Measurements from ENCODE around the gene CD19. TPM values are rescaled to one million over a fixed set of nuclear protein-coding genes. Genes with fewer than 3 reads are reported as not detected.
"Not testable (repeated sequence)": the region's sequence is repeated elsewhere in the genome, so short reads cannot be mapped to it uniquely, and the experiment has no call there.

The CD19 gene
- polyA plus RNA-seq, 3 donors, result 0.28 to 0.75 (median 0.65) TPM

DNA sequence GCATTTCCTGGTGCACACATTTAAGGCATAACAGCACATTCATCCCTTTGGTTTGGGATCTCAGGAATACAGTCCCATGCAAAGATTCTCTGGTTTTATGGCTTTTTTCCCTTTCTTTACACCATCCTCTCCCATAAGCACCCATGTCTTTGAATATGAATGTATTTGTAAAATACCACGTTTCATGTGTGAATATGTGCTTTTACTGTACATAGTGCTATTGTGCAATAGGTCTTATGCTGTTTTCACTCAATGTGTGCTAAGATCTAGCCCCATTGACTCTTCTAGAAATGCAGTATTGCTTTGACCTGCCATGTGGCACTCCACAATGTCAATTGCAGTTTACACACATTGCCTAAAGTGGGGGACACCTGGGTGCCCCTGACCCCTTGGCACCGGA is 32.7 kb downstream of the CD19 start:
- WGBS (ENCODE audit: insufficient coverage), result no CpG with 5 or more reads among the region's 2 CpGs
- peaks cover 59 to 66% of the 10 kb centered on the region in 2 donors for H3K36me3 Mint-ChIP-seq
- H3K27ac Mint-ChIP-seq, result peak overlapping the region in 1 of 7 donors; percentile 51
- Histone ChIP-seq H3K9ac (ENCODE audit: insufficient read depth, low read length, poor library complexity, severe bottlenecking) (no peak overlapping the region), H3K27me3 (ENCODE audit: control insufficient read depth in 2 of 2, insufficient read depth in 2 of 2, low read length in 2 of 2) (no peaks in the 10 kb centered on the region), H3K27ac (ENCODE audit: low read depth in 1 of 2, low read length in 2 of 2) (no peak overlapping the region), H3K79me2 (ENCODE audit: insufficient read depth, low read length) (no peaks in the 10 kb centered on the region), H2AFZ (ENCODE audit: insufficient read depth, low read depth, low read length, poor library complexity, severe bottlenecking) (no peak overlapping the region), H3K36me3 (replicated peaks in 1 of 2; ENCODE audit: control insufficient read depth in 1 of 2, insufficient read depth in 2 of 2, low read length in 2 of 2) (peaks cover 49 to 64% of the 10 kb centered on the region in 2 donors), H4K20me1 (ENCODE audit: insufficient read depth, low read length) (peaks cover 3% of the 10 kb centered on the region), H3K9me3 (replicated peaks in 1 of 2; ENCODE audit: control insufficient read depth in 1 of 2, insufficient read depth in 1 of 2, low read length in 2 of 2) (no peaks in the 10 kb centered on the region), H3K4me2 (replicated peaks; ENCODE audit: extremely low read depth, low read length, poor library complexity, severe bottlenecking) (no peak overlapping the region), H3K4me3 (replicated peaks in 1 of 3; ENCODE audit: low read depth in 2 of 3, low read length in 3 of 3) (no peak overlapping the region), H3K4me1 (ENCODE audit: control insufficient read depth in 1 of 2, insufficient read depth in 2 of 2, low read length in 2 of 2) (no peaks in the 10 kb centered on the region)
- no peak overlapping the region for H3K4me3 Mint-ChIP-seq
- no peaks in the 10 kb centered on the region for H3K9me3 Mint-ChIP-seq
- TF ChIP-seq, protein P1, sequence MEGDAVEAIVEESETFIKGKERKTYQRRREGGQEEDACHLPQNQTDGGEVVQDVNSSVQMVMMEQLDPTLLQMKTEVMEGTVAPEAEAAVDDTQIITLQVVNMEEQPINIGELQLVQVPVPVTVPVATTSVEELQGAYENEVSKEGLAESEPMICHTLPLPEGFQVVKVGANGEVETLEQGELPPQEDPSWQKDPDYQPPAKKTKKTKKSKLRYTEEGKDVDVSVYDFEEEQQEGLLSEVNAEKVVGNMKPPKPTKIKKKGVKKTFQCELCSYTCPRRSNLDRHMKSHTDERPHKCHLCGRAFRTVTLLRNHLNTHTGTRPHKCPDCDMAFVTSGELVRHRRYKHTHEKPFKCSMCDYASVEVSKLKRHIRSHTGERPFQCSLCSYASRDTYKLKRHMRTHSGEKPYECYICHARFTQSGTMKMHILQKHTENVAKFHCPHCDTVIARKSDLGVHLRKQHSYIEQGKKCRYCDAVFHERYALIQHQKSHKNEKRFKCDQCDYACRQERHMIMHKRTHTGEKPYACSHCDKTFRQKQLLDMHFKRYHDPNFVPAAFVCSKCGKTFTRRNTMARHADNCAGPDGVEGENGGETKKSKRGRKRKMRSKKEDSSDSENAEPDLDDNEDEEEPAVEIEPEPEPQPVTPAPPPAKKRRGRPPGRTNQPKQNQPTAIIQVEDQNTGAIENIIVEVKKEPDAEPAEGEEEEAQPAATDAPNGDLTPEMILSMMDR (IDR thresholded peaks at IDR 0.05), result no peak
- DNase-seq, result no peak
- intact Hi-C loops (cut with micrococcal nuclease), result no loop called here
- H3K27me3 Mint-ChIP-seq (ENCODE audit: low read depth in 3 of 3), result peaks cover 0 to 1% (median 0%) of the 10 kb centered on the region in 3 donors
- no peaks in the 10 kb centered on the region for H3K4me1 Mint-ChIP-seq

DNA sequence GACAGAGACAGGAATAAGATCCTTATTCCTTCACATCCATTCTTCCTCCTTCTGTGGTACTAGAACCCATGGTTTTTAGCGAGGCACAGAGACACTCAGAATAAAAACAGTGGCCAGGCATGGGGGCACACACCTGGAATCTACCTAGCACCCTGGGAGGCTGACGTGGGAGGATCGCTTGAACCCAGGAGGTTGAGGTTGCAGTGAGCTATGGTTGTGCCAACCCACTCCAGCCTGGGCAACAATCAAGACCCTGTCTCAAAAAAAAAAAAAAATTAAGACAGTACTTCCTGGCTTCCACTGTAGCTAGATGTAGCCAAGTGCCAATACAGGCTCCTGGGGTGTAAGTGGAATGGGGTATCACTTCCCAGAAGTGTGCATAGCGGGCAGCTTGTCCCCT is 35.4 kb downstream of the CD19 start:
- Histone ChIP-seq H2AFZ (ENCODE audit: insufficient read depth, low read depth, low read length, poor library complexity, severe bottlenecking) (no peak overlapping the region), H3K4me1 (ENCODE audit: control insufficient read depth in 1 of 2, insufficient read depth in 2 of 2, low read length in 2 of 2) (no peaks in the 10 kb centered on the region), H3K9me3 (replicated peaks in 1 of 2; ENCODE audit: control insufficient read depth in 1 of 2, insufficient read depth in 1 of 2, low read length in 2 of 2) (no peaks in the 10 kb centered on the region), H3K9ac (ENCODE audit: insufficient read depth, low read length, poor library complexity, severe bottlenecking) (no peak overlapping the region), H3K4me3 (replicated peaks in 1 of 3; ENCODE audit: low read depth in 2 of 3, low read length in 3 of 3) (no peak overlapping the region), H3K79me2 (ENCODE audit: insufficient read depth, low read length) (no peaks in the 10 kb centered on the region), H3K27me3 (ENCODE audit: control insufficient read depth in 2 of 2, insufficient read depth in 2 of 2, low read length in 2 of 2) (no peaks in the 10 kb centered on the region), H4K20me1 (ENCODE audit: insufficient read depth, low read length) (peaks cover 3% of the 10 kb centered on the region), H3K4me2 (replicated peaks; ENCODE audit: extremely low read depth, low read length, poor library complexity, severe bottlenecking) (no peak overlapping the region), H3K27ac (ENCODE audit: low read depth in 1 of 2, low read length in 2 of 2) (no peak overlapping the region), H3K36me3 (replicated peaks in 1 of 2; ENCODE audit: control insufficient read depth in 1 of 2, insufficient read depth in 2 of 2, low read length in 2 of 2) (peaks cover 31 to 41% of the 10 kb centered on the region in 2 donors)
- Mint-ChIP-seq H3K36me3 (peaks cover 40 to 41% of the 10 kb centered on the region in 2 donors), H3K27ac (peak overlapping the region in 1 of 7 donors; percentile 56), H3K9me3 (no peaks in the 10 kb centered on the region), H3K4me1 (no peaks in the 10 kb centered on the region), H3K4me3 (no peak overlapping the region), H3K27me3 (ENCODE audit: low read depth in 3 of 3) (peaks cover 0 to 1% (median 0%) of the 10 kb centered on the region in 3 donors)
- WGBS (ENCODE audit: insufficient coverage), result 67% methylated on average over 1 of the region's 4 CpGs
- no peak for DNase-seq
- TF ChIP-seq, protein P1 (IDR thresholded peaks at IDR 0.05), result no peak
- intact Hi-C loops (cut with micrococcal nuclease), result no loop called here

DNA sequence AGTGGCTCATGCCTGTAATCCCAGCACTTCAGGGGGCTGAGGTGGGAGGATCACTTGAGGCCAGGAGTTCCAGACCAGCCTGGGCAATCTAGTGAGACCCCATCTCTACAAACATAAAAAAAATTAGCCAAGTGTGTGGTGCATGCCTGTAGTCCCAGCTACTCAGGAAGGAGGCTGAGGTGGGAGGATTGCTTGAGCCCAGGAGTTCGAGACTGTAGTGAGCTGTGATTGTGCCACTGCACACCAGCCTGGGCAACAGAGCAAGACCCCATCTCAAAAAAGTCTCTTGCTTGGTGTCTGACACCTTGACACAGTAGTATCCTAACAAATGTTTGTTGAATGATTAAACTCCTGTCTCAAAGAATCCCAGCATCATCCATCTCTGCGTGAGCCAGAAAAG is 37.9 kb downstream of the CD19 start:
- H3K9me3 Mint-ChIP-seq; H3K4me1 ChIP-seq (ENCODE audit: control insufficient read depth in 1 of 2, insufficient read depth in 2 of 2, low read length in 2 of 2); H3K27me3 Mint-ChIP-seq (ENCODE audit: low read depth in 3 of 3); DNase-seq; H3K9me3 ChIP-seq (replicated peaks in 1 of 2; ENCODE audit: control insufficient read depth in 1 of 2, insufficient read depth in 1 of 2, low read length in 2 of 2); H3K27me3 ChIP-seq (ENCODE audit: control insufficient read depth in 2 of 2, insufficient read depth in 2 of 2, low read length in 2 of 2); H3K27ac Mint-ChIP-seq; H3K4me3 Mint-ChIP-seq; intact Hi-C loops (cut with micrococcal nuclease); H3K9ac ChIP-seq (ENCODE audit: insufficient read depth, low read length, poor library complexity, severe bottlenecking); H3K4me3 ChIP-seq (replicated peaks in 1 of 3; ENCODE audit: low read depth in 2 of 3, low read length in 3 of 3); H3K4me2 ChIP-seq (replicated peaks; ENCODE audit: extremely low read depth, low read length, poor library complexity, severe bottlenecking); H3K27ac ChIP-seq (ENCODE audit: low read depth in 1 of 2, low read length in 2 of 2); H3K4me1 Mint-ChIP-seq; H3K79me2 ChIP-seq (ENCODE audit: insufficient read depth, low read length); H2AFZ ChIP-seq (ENCODE audit: insufficient read depth, low read depth, low read length, poor library complexity, severe bottlenecking); H4K20me1 ChIP-seq (ENCODE audit: insufficient read depth, low read length): not testable (repeated sequence)
- WGBS (ENCODE audit: insufficient coverage), result 60% methylated on average over 1 of the region's 2 CpGs
- H3K36me3 Mint-ChIP-seq, result peaks cover 14 to 15% of the 10 kb centered on the region in 2 donors
- H3K36me3 ChIP-seq (replicated peaks in 1 of 2; ENCODE audit: control insufficient read depth in 1 of 2, insufficient read depth in 2 of 2, low read length in 2 of 2), result peaks cover 5 to 15% of the 10 kb centered on the region in 2 donors
